Heart right ventricle (tissue), 16 donors: Measurements from ENCODE around the gene SP140. TPM values are rescaled to one million over a fixed set of nuclear protein-coding genes. Genes with fewer than 3 reads are reported as not detected.

Experiments
- ATAC-seq, 8 donors: fragments of 200-7000 bp; cut with Tn5 transposase; one replicate each; pipeline ENCODE4 v1.9.1; 2020; ENCODE audit warnings: mild to moderate bottlenecking in 8 of 8, moderate library complexity in 8 of 8, moderate number of reproducible peaks in 1 of 8
- DNase-seq, 2 donors: peaks; one replicate each; pipeline ENCODE4 v3.0.0-alpha.2; 2020
- H3K27ac ChIP-seq, 10 donors: fragments of 200-600 bp; sonication (generic) in 2 of 10; one replicate each; pipeline versions ENCODE4 v1.5.0 to v1.8.0; 2020 to 2022; ENCODE audit warnings: mild to moderate bottlenecking in 3 of 10
- H3K27me3 ChIP-seq, 7 donors: fragments of 200-600 bp; one replicate each; pipeline ENCODE4 v1.8.0; 2021 to 2022; ENCODE audit warnings: mild to moderate bottlenecking in 2 of 7
- H3K36me3 ChIP-seq, 9 donors: fragments of 200-600 bp; sonication (generic) in 1 of 9; one replicate each; pipeline versions ENCODE4 v1.5.0 to v1.8.0; 2020 to 2022; ENCODE audit warnings: mild to moderate bottlenecking in 2 of 9
- H3K4me1 ChIP-seq, 9 donors: fragments of 200-600 bp; sonication (generic) in 1 of 9; one replicate each; pipeline versions ENCODE4 v1.5.0 to v1.8.0; 2020 to 2022; ENCODE audit warnings: mild to moderate bottlenecking in 4 of 9
- H3K4me3 ChIP-seq, 10 donors: fragments of 200-600 bp; sonication (generic) in 2 of 10; one replicate each; pipeline versions ENCODE4 v1.5.0 to v1.8.0; 2020 to 2022; ENCODE audit warnings: mild to moderate bottlenecking in 7 of 10, moderate library complexity in 2 of 10
- H3K9me3 ChIP-seq, 11 donors: fragments of 200-600 bp in 10 of 11; sonication (generic) in 2 of 11; one replicate each; pipeline versions ENCODE4 v1.5.0 to v1.8.0; 2013 to 2022; ENCODE audit warnings: mild to moderate bottlenecking in 2 of 11, control low read depth in 1 of 11, moderate library complexity in 1 of 11
- WGBS, 2 donors: extraction: QIAGEN DNeasy Blood & Tissue Kit; methylation state at CpG; one replicate each; pipeline ENCODE4 v1.1.7; 2013; ENCODE audit warnings: inconsistent platforms in 1 of 2; 5-methylcytosine and 5-hydroxymethylcytosine counted together
- intact Hi-C, 10 donors: fragments of 100-400 bp; cut with DNase I; formaldehyde crosslinking; loops; one replicate each; pipeline versions ENCODE4 v1.11.1 to v1.14.2; 2022
- polyA plus RNA-seq, 2 donors: library from polyadenylated mRNA; stranded (reverse); fragments of 200-250 nt; gene quantifications; one replicate each; pipeline ENCODE4 v1.2.3, GENCODE V29; 2013
- total RNA-seq, 10 donors: library from RNA; stranded (reverse); fragmentation: NEBNext Ultra II Directional in 3 of 10; extraction: Animal tissue kit (Norgen Biotek cat#: 25700) in 3 of 10; gene quantifications; one replicate each; pipeline versions ENCODE4 v1.2.1 to v1.2.4, GENCODE V29; 2021 to 2023
- TF ChIP-seq, protein P1 (sequence below), 9 donors: fragments of 200-600 bp; sonication (generic) in 2 of 9; IDR thresholded peaks; one replicate each; pipeline versions ENCODE4 v1.5.0 to v1.8.0; 2021 to 2022; ENCODE audit warnings: antibody characterized with exemption in 9 of 9, mild to moderate bottlenecking in 5 of 9, moderate library complexity in 1 of 9
- donor health status: Arrhythmogenic right ventricular cardiomyopathy.
- donor health status: ischemic (EF 13 %, LVEDD 7.1; RV severe dilation, severe dysfunction).
- donor health status: healthy with polysubstance abuse.
- donor health status: DM: no; HTN: yes; CAD: no.
- donor health status: DM: no; HTN: no; CAD: no.
- donor health status: ischemic (EF 25% LVEDD 6.9; RV normal size, moderate dysfunction).
- donor health status: ischemic (EF 25% LVEDD 5.7; RV mildly dilated, moderate dysfunction).
- donor health status: healthy.
- donor health status: DM: yes; HTN: yes; CAD: no.
- donor health status: Ischemic cardiomyopathy.
- donor health status: ischemic (EF 35%, LVEDD 5.7; RV mildly dilated, moderate dysfunction).
- donor health status: nonischemic (EF 11% LVEDD 7.7; RV severe dilation, severe dysfunction).
- donor health status: DM: yes; HTN: yes; CAD: no.
- donor health status: PGD.
- donor health status: ischemic (EF 29% LVEDD 5.4; RV normal size, mild dysfunction).
- donor health status: nonischemic (EF 23%, LVEDD 6.1; RV moderate dilation, normal function).

Gene SP140
- total and polyA plus RNA-seq, 12 donors = 0.09 to 3.3 (median 0.58) TPM; not detected in 2

DNA sequence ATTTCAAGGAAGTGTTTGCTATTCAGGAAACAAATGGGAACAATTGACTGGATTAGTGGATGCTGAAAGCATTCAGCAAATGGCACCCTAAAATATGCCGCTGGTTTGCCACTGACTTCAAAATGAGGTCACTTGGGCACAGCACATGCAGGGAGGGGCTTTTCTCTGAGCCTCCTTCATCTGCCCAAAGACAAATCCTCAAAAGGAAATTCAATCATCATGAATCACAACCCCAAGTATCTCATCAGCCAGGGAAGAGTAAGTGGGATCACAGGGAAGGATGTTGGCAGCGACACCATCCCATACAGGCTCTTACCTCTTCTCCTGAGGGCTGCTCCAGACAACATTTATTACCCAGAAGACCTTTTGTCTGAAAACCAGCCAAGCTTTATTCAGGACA lies 87.1 kb downstream of the SP140 start:
- no peak for ATAC-seq
- TF ChIP-seq, protein P1, sequence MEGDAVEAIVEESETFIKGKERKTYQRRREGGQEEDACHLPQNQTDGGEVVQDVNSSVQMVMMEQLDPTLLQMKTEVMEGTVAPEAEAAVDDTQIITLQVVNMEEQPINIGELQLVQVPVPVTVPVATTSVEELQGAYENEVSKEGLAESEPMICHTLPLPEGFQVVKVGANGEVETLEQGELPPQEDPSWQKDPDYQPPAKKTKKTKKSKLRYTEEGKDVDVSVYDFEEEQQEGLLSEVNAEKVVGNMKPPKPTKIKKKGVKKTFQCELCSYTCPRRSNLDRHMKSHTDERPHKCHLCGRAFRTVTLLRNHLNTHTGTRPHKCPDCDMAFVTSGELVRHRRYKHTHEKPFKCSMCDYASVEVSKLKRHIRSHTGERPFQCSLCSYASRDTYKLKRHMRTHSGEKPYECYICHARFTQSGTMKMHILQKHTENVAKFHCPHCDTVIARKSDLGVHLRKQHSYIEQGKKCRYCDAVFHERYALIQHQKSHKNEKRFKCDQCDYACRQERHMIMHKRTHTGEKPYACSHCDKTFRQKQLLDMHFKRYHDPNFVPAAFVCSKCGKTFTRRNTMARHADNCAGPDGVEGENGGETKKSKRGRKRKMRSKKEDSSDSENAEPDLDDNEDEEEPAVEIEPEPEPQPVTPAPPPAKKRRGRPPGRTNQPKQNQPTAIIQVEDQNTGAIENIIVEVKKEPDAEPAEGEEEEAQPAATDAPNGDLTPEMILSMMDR (IDR thresholded peaks at IDR 0.05) = no peak
- intact Hi-C loops = no loop called here

DNA sequence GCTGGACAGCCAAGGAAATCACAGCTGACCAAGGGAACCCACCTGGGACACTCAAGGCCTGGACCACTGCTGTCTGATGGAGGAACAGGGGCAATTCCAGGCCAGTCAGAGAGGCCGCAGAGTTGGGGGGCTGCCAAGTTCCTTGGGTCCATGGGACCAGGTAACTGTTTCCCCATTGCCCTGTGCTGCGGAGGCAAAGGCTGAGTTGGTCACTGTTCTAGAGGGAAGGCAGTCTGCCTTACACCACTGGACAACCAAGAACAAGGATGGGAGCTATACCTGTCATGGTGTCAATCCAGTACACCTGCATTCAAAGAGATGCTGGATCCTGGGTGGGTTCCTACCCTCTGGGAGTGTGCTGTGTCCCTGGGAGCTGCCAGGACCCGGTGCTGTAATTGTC lies 91.8 kb downstream of the SP140 start:
- intact Hi-C loops = no loop called here
- Histone ChIP-seq H3K4me3 (no peak overlapping the region), H3K36me3 (no peaks in the 10 kb centered on the region), H3K9me3 (peaks cover 0 to 6% (median 0%) of the 10 kb centered on the region in 11 donors), H3K27ac (peak overlapping the region in 1 of 10 donors; percentile 76), H3K4me1 (peaks cover 0 to 27% (median 7%) of the 10 kb centered on the region in 9 donors), H3K27me3 (no peaks in the 10 kb centered on the region)
- no peak for DNase-seq
- TF ChIP-seq, protein P1 (IDR thresholded peaks at IDR 0.05) = no peak
- 88 to 89% methylated on average over 3 of the region's 3 CpGs for WGBS, 2 donors
- no peak for ATAC-seq

More for the DNA sequence above, 87.1 kb downstream of the SP140 start:
- WGBS, 2 donors = 78 to 88% methylated on average over 2 of the region's 2 CpGs
- no peaks in the 10 kb centered on the region for H3K9me3 ChIP-seq
- H3K4me3 ChIP-seq = no peak overlapping the region
- no peaks in the 10 kb centered on the region for H3K36me3 ChIP-seq
- no peak overlapping the region for H3K27ac ChIP-seq
- peaks cover 0 to 3% (median 0%) of the 10 kb centered on the region in 9 donors for H3K4me1 ChIP-seq
- no peaks in the 10 kb centered on the region for H3K27me3 ChIP-seq
- DNase-seq = no peak

DNA sequence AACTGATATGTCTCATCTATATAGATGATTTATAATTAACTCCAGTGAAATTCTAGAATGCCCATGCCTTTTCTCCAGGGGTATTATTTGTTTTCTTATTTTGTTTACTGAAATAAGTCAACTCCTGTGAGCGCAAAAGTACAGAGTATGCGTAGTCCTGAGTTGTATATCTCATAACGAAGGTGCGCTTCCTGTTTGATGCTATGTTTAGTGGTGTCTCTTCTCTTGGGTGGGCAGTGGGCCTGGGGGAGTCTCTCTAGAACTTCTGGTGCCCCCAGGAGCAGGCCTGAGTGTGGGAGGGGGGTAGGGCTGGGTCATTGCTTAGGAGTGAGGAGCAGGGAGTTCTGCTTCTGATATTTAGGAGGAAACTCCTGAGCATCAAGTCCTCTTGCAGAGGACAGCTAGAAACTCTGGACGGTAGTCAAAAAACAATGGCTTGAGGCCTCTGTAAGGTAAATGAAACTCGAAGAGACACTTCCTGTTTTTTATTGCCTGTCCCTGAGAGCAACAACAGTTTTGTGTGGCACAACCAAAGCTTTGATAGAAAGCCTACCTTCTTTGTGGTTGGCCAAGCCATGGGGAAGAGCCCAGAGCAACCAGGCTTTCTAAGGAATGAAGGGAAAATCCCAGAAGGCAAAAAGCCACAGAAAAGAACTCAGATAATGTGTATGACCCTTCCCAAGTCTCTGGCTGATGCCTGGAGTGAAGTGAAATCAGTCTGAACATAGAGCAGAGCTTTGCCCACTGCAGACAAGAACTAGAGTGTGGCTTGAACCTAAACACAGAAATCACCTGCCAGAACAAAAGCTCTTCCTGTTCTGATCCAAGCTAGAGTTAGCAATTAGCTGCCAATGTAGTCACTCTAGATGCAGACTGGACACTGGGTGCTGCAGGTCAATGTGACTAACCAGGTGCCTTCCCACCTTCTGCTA lies 92.9 kb downstream of the SP140 start:
- DNase-seq = no peak
- Histone ChIP-seq H3K4me1 (peaks cover 0 to 27% (median 7%) of the 10 kb centered on the region in 9 donors), H3K27me3 (no peaks in the 10 kb centered on the region), H3K4me3 (no peak overlapping the region), H3K9me3 (peaks cover 0 to 12% (median 2%) of the 10 kb centered on the region in 11 donors), H3K27ac (peak overlapping the region in 7 of 10 donors; percentile 15 to 76 (median 56)), H3K36me3 (no peaks in the 10 kb centered on the region)
- WGBS, 2 donors = 66 to 77% methylated on average over 6 of the region's 6 CpGs
- intact Hi-C loops = no loop called here
- no peak for ATAC-seq
- TF ChIP-seq, protein P1 (IDR thresholded peaks at IDR 0.05) = no peak

DNA sequence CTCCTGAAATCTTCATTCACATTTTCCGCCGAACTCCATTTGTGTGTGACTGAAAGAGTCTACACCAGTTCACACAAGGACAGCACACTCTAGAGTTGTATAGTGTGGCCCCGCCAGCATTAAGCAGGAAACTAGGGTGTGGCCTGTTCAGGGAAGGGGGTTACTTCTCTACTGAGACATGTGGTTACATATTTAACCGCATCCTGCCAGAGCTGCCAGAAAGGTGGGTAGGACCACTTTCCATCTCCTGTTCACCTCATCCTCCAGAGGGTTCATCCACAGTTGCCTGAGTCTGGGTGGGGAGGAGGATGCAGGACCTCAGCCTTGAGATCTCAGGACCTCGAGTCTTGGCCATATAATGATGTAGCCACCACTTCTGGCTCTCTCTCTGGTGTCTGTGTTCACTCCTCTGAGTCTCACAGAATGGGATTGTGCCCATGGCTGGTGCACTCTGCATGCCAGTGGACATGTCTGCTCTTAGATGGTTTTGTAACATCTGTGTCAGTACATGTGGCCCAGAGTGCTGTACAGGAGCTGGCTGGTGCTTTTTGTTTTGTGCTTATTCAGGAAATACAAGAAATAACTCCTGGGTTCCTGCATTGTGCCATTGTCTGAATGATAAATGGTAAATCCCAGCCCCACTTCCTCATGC lies 93.8 kb downstream of the SP140 start:
- Histone ChIP-seq H3K9me3 (peaks cover 0 to 12% (median 2%) of the 10 kb centered on the region in 11 donors), H3K36me3 (no peaks in the 10 kb centered on the region), H3K4me1 (peaks cover 0 to 27% (median 7%) of the 10 kb centered on the region in 9 donors), H3K27ac (peak overlapping the region in 8 of 10 donors; percentile 12 to 76 (median 55)), H3K27me3 (no peaks in the 10 kb centered on the region), H3K4me3 (no peak overlapping the region)
- DNase-seq = peak in 1 of 2 donors; percentile 35
- intact Hi-C loops = no loop called here
- 60 to 79% methylated on average over 5 of the region's 5 CpGs for WGBS, 2 donors
- peak; percentile 47 to 88 (median 80) for ATAC-seq
- TF ChIP-seq, protein P1 (IDR thresholded peaks at IDR 0.05) = no peak
